H9 (cell line): ENCODE measurements around the gene KBTBD12. TPM values are rescaled to one million over a fixed set of nuclear protein-coding genes. Genes with fewer than 3 reads are reported as not detected.

ENCODE experiments used
- DNase-seq: peaks from one replicate; pipeline ENCODE4 v3.0.0-alpha.2; 2017
- H2AFZ ChIP-seq: one replicate; pipeline ENCODE4 v1.6.1; 2013; ENCODE audit warnings: mild to moderate bottlenecking, low read length, control low read depth, moderate library complexity
- H2AK5ac ChIP-seq: 2 replicates; pipeline ENCODE4 v1.6.1; 2013; ENCODE audit warnings: low read length, control low read depth, mixed read lengths; ENCODE audit not compliant: insufficient read length
- H2BK120ac ChIP-seq: one replicate; pipeline ENCODE4 v1.6.1; 2013; ENCODE audit warnings: low read depth, mild to moderate bottlenecking, low read length, control low read depth, inconsistent platforms; ENCODE audit not compliant: poor library complexity, severe bottlenecking
- H2BK12ac ChIP-seq: 2 replicates; pipeline ENCODE4 v1.6.1; 2013; ENCODE audit warnings: low read length, control low read depth, mixed read lengths, low read depth; ENCODE audit not compliant: insufficient read length
- H2BK15ac ChIP-seq: 2 replicates; pipeline ENCODE4 v1.6.1; 2013; ENCODE audit warnings: low read depth, low read length, control low read depth
- H2BK20ac ChIP-seq: one replicate; pipeline ENCODE4 v1.6.1; 2013; ENCODE audit warnings: low read depth, mild to moderate bottlenecking, low read length, control low read depth, inconsistent platforms; ENCODE audit not compliant: poor library complexity, severe bottlenecking
- H2BK5ac ChIP-seq: 2 replicates; pipeline ENCODE4 v1.6.1; 2013; ENCODE audit warnings: low read length, control low read depth, mixed read lengths; ENCODE audit not compliant: insufficient read length
- H3K14ac ChIP-seq: 2 replicates; pipeline ENCODE4 v1.6.1; 2013; ENCODE audit warnings: low read length, control low read depth; ENCODE audit not compliant: insufficient read depth
- H3K18ac ChIP-seq: 2 replicates; pipeline ENCODE4 v1.6.1; 2013; ENCODE audit warnings: low read depth, mild to moderate bottlenecking, mixed read lengths, low read length, control low read depth; ENCODE audit not compliant: insufficient read length
- H3K23ac ChIP-seq: 2 replicates; pipeline ENCODE4 v1.6.1; 2013; ENCODE audit warnings: low read length, control low read depth, mixed read lengths, low read depth; ENCODE audit not compliant: insufficient read length
- H3K23me2 ChIP-seq: 2 replicates; pipeline ENCODE4 v1.6.1; 2013; ENCODE audit warnings: low read depth, mild to moderate bottlenecking, mixed read lengths, low read length, control low read depth; ENCODE audit not compliant: insufficient read length, poor library complexity, severe bottlenecking
- H3K27ac ChIP-seq: 2 replicates; pipeline ENCODE4 v1.5.1; 2013; ENCODE audit warnings: low read length, control low read depth, mixed read lengths, low read depth; ENCODE audit not compliant: insufficient read length
- H3K27me3 ChIP-seq: 2 replicates; pipeline ENCODE4 v1.6.1; 2013; ENCODE audit warnings: low read length, control low read depth, inconsistent platforms; ENCODE audit not compliant: insufficient read depth
- H3K4ac ChIP-seq: 2 replicates; pipeline ENCODE4 v1.6.1; 2013; ENCODE audit warnings: low read depth, mild to moderate bottlenecking, control low read depth, inconsistent platforms, low read length, moderate library complexity
- H3K4me1 ChIP-seq: 2 replicates; pipeline ENCODE4 v1.6.1; 2013; ENCODE audit warnings: low read length, control low read depth, inconsistent platforms; ENCODE audit not compliant: insufficient read depth
- H3K4me2 ChIP-seq: 2 replicates; pipeline ENCODE4 v1.6.1; 2013; ENCODE audit warnings: low read length, control low read depth, mixed read lengths; ENCODE audit not compliant: insufficient read length, insufficient read depth
- H3K56ac ChIP-seq: 2 replicates; pipeline ENCODE4 v1.6.1; 2013; ENCODE audit warnings: low read depth, mild to moderate bottlenecking, mixed read lengths, low read length, control low read depth; ENCODE audit not compliant: insufficient read length
- H3K79me1 ChIP-seq: 2 replicates; pipeline ENCODE4 v1.6.1; 2013; ENCODE audit warnings: low read depth, mild to moderate bottlenecking, moderate library complexity, low read length, control low read depth, inconsistent platforms; ENCODE audit not compliant: insufficient read depth, poor library complexity, severe bottlenecking
- H3K79me2 ChIP-seq: 2 replicates; pipeline ENCODE4 v1.6.1; 2013; ENCODE audit warnings: low read length, control low read depth, inconsistent platforms; ENCODE audit not compliant: insufficient read depth
- H3K9ac ChIP-seq: 2 replicates; pipeline ENCODE4 v1.6.1; 2013; ENCODE audit warnings: low read length, control low read depth, mixed read lengths; ENCODE audit not compliant: insufficient read length; ENCODE audit errors: extremely low read depth
- H3K9me3 ChIP-seq: one replicate; pipeline ENCODE4 v1.6.1; 2013; ENCODE audit warnings: low read depth, low read length, inconsistent platforms; ENCODE audit not compliant: control insufficient read depth
- H3T11ph ChIP-seq: one replicate; pipeline ENCODE4 v1.6.1; 2013; ENCODE audit warnings: mild to moderate bottlenecking, low read length, control low read depth, inconsistent platforms
- H4K20me1 ChIP-seq: one replicate; pipeline ENCODE4 v1.6.1; 2013; ENCODE audit not compliant: control insufficient read depth, insufficient read length, insufficient read depth
- H4K5ac ChIP-seq: 2 replicates; pipeline ENCODE4 v1.6.1; 2013; ENCODE audit warnings: low read depth, mild to moderate bottlenecking, mixed read lengths, low read length, control low read depth; ENCODE audit not compliant: insufficient read length
- H4K8ac ChIP-seq: replicated peaks from 2 replicates; pipeline ENCODE4 v1.6.1; 2013; ENCODE audit warnings: low read length, control low read depth, mixed read lengths, low read depth; ENCODE audit not compliant: insufficient read length
- H4K91ac ChIP-seq: 2 replicates; pipeline ENCODE4 v1.6.1; 2013; ENCODE audit warnings: low read depth, mild to moderate bottlenecking, moderate library complexity, mixed read lengths, low read length, control low read depth; ENCODE audit not compliant: insufficient read length
- H3K27ac Mint-ChIP-seq, 3 experiments: 2 replicates in 2 of 3; 3 replicates in 1 of 3; pipeline ENCODE4 v1.8.0; 2020 to 2021; ENCODE audit warnings: mixed read lengths in 3 of 3, mild to moderate bottlenecking in 1 of 3, moderate library complexity in 1 of 3
- H3K27me3 Mint-ChIP-seq: 2 replicates; pipeline ENCODE4 v1.8.0; 2021; ENCODE audit warnings: low read depth, mild to moderate bottlenecking, moderate library complexity, mixed read lengths
- H3K36me3 Mint-ChIP-seq, 3 experiments: 2 replicates in 2 of 3; 3 replicates in 1 of 3; pipeline ENCODE4 v1.8.0; 2020 to 2021; ENCODE audit warnings: low read depth in 3 of 3, mixed read lengths in 3 of 3; ENCODE audit not compliant: insufficient read depth in 1 of 3
- H3K4me1 Mint-ChIP-seq, 2 experiments: 2 replicates each; pipeline ENCODE4 v1.8.0; 2020; ENCODE audit warnings: mixed read lengths in 2 of 2
- H3K4me3 Mint-ChIP-seq, 2 experiments: 2 replicates in 1 of 2; 3 replicates in 1 of 2; pipeline ENCODE4 v1.8.0; 2020 to 2021; ENCODE audit warnings: mild to moderate bottlenecking in 2 of 2, mixed read lengths in 2 of 2, moderate library complexity in 1 of 2
- H3K9me3 Mint-ChIP-seq, 2 experiments: 2 replicates in 1 of 2; 3 replicates in 1 of 2; pipeline ENCODE4 v1.8.0; 2020; ENCODE audit warnings: mild to moderate bottlenecking in 2 of 2, mixed read lengths in 2 of 2, moderate library complexity in 1 of 2
- total RNA-seq: library from RNA; stranded (reverse); gene quantifications from 2 replicates; pipeline ENCODE4 v1.2.1, GENCODE V29; 2021
- TF ChIP-seq, protein P1 (sequence below): fragments of 200-600 bp; sonication (generic); conservative IDR thresholded peaks from 3 replicates; pipeline ENCODE4 v1.8.0; 2021; ENCODE audit warnings: antibody characterized with exemption, mild to moderate bottlenecking

KBTBD12 gene
- total RNA-seq, 1 experiment from 2014 or later = not detected

DNA sequence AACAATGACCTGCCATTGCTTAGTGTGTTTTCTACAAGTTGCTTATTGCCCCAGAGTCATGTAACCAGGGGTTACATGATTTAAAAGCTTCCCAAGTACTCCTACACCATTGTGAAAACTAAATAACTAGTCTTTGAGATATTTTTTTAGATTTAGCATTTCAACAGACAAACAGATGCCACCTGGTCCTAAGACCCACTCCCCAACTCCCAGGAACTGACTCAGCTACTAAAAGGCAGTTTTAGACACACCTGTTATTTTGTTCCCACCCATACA is 28.1 kb upstream of the KBTBD12 start:
- Histone ChIP-seq H3K56ac (no peak overlapping the region), H4K20me1 (no peaks in the 10 kb centered on the region), H2BK120ac (no peak overlapping the region), H2BK5ac (no peak overlapping the region), H3K14ac (no peak overlapping the region), H3K79me2 (no peaks in the 10 kb centered on the region), H3K79me1 (no peaks in the 10 kb centered on the region), H3K9me3 (no peaks in the 10 kb centered on the region), H4K8ac (no peak overlapping the region), H2BK15ac (no peak overlapping the region), H3K27me3 (no peaks in the 10 kb centered on the region), H4K5ac (no peak overlapping the region), H3K23ac (no peak overlapping the region), H4K91ac (no peak overlapping the region), H3K4me1 (no peaks in the 10 kb centered on the region), H3K27ac (no peak overlapping the region), H3K4me2 (no peak overlapping the region), H2AFZ (no peak overlapping the region), H2BK12ac (no peak overlapping the region), H2AK5ac (no peak overlapping the region), H3K9ac (no peak overlapping the region), H3T11ph (no peak overlapping the region), H3K23me2 (no peaks in the 10 kb centered on the region), H2BK20ac (no peak overlapping the region), H3K4ac (no peak overlapping the region), H3K18ac (no peak overlapping the region)
- H3K36me3 Mint-ChIP-seq = peaks cover 4 to 10% (median 5%) of the 10 kb centered on the region in 3 experiments; a peak in 6 of 7 replicates
- H3K4me1 Mint-ChIP-seq = peaks cover 0 to 10% of the 10 kb centered on the region in 2 experiments; a peak in 1 of 4 replicates
- H3K27ac Mint-ChIP-seq = no peak overlapping the region
- DNase-seq = no peak
- TF ChIP-seq, protein P1, sequence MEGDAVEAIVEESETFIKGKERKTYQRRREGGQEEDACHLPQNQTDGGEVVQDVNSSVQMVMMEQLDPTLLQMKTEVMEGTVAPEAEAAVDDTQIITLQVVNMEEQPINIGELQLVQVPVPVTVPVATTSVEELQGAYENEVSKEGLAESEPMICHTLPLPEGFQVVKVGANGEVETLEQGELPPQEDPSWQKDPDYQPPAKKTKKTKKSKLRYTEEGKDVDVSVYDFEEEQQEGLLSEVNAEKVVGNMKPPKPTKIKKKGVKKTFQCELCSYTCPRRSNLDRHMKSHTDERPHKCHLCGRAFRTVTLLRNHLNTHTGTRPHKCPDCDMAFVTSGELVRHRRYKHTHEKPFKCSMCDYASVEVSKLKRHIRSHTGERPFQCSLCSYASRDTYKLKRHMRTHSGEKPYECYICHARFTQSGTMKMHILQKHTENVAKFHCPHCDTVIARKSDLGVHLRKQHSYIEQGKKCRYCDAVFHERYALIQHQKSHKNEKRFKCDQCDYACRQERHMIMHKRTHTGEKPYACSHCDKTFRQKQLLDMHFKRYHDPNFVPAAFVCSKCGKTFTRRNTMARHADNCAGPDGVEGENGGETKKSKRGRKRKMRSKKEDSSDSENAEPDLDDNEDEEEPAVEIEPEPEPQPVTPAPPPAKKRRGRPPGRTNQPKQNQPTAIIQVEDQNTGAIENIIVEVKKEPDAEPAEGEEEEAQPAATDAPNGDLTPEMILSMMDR = no peak
- no peak overlapping the region for H3K4me3 Mint-ChIP-seq
- peaks cover 10 to 11% of the 10 kb centered on the region in 2 experiments for H3K9me3 Mint-ChIP-seq
- H3K27me3 Mint-ChIP-seq = peaks cover 6% of the 10 kb centered on the region
